AG20443 (cell line): Measurements from ENCODE around the gene LEMD1.

Source experiments
- DNase-seq: peaks from one replicate; pipeline ENCODE4 v3.0.0; 2012; ENCODE audit warnings: low spot score, mixed read lengths

The LEMD1 gene

DNA sequence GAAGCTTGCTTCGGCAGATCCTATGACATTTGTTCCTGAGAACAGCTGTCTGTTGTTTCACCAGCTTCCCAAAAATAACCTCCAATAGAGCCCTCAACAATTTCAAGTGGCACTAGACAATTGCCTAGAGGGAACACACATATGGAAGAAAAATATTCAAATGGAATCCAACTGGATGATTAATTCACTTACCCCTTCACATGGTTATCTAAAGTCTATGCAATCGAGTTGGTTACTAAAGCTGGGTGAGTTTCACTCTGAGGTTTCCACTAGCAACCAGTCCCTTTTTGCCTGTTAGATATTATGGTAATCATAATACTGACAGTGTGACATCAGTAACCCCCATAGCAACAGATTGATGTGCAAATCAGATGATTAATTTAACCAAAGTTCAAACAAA, at the start of gene LEMD1:
LEMD1 (minus strand) TSS at position 259 of the 400 bp plus-strand sequence. CDS start 1,520 bp downstream, outside the sequence.
- no peak for DNase-seq

- no peak for DNase-seq
These were observed 48.3 kb upstream of the LEMD1 start for GRCh38 chr1:205470131-205470530.

DNA sequence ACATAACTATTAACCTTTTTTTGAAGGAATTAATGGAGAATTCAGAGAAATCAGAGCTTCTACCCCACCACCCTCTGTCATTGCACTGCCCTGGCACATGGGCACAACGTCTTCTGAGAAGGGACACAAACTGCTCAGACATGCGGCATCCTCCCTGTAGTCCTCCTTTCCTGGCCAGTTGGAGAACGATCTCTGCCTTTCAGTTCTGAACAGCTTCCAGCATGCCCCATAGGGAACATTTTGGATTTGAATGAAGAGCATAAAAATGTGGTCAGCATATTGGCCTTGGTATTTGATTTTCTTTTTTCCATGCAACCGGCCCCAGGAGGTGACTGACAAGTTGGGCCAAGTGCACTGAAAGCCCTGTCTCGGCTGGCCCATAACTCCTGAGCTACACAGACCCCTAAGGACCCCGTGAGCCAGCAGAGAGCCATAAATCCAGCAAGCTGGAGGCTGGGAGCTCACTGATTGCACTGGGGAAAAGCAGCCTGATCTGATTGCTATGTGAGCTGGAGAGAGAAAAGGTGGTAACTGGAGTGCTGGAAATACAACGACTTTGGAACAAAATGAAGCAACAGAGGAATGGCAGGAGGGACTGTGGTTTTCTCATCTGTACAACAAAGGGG, 44.9 kb upstream of the LEMD1 start:
- DNase-seq = no peak

GRCh38 chr1:205465392-205465791, 43.5 kb upstream of the LEMD1 start:
- DNase-seq = no peak

- peak; percentile 79 for DNase-seq
These were observed 37.1 kb upstream of the LEMD1 start for GRCh38 chr1:205458777-205459566.

DNA sequence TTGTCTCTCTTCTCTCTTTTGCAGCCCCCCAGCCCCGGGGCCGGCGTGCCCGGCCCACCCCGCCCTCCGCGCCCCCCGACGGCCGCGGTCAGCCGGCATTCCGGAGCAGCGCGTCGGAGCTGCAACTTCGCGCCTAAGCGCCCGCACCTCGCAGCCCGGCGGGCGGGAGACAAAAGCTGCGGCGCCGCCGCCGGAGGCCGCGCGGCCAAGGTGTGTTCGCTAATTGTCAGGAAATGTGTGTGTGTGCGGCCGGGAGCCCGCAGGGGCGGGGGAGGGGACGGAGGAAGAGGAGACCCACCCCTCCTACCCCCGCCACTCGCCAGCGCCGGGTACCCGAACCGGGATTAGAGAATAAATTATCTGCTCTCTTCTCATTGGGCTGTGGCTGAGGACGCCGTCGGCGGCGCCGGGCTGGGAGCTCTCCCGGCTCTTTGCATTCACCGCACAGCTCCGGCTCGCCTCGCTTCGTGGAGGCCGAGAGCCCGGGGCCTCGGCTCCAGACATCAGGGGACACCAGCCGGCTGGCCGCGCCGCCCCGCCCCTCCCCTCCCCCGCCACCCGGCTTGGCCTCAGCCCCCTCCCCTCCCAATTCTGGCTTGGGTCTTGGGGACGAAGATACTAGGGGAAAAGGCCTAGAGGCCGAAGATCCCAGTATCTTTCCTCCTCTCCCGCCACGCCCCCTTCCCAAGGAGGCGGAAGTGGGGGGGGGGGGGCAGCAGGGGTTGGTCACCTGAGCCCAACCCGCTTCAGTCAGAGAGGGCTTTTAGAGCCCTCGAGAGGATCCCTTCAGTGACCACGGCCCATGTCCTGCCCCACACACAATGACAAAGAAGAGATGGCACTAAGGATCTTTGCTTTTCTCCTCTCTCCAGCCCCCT, 35.3 kb upstream of the LEMD1 start:
- DNase-seq = no peak

DNA sequence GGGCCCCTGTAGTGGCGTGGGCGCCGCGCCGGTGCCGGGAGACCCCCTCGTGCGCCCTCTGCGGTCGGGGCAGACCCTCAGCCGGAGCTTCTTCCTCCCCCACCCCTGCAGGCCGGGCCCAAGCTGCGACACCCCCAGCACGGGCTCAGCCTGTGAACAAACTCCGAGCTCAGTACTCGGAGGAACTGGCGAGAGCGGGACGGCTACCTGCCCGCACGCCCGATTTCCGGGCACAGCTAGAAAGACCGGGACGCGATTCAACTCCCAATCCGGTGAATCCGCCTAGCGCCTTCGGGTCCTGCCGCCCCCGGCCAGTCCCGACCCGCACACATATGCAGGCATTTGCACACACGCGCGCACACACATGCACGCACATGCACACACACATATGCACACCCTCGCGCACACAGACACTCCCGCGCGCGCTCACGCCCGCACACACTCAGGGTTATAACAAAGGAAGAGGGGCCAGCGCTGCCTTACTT, 34.6 kb upstream of the LEMD1 start:
- no peak for DNase-seq

DNA sequence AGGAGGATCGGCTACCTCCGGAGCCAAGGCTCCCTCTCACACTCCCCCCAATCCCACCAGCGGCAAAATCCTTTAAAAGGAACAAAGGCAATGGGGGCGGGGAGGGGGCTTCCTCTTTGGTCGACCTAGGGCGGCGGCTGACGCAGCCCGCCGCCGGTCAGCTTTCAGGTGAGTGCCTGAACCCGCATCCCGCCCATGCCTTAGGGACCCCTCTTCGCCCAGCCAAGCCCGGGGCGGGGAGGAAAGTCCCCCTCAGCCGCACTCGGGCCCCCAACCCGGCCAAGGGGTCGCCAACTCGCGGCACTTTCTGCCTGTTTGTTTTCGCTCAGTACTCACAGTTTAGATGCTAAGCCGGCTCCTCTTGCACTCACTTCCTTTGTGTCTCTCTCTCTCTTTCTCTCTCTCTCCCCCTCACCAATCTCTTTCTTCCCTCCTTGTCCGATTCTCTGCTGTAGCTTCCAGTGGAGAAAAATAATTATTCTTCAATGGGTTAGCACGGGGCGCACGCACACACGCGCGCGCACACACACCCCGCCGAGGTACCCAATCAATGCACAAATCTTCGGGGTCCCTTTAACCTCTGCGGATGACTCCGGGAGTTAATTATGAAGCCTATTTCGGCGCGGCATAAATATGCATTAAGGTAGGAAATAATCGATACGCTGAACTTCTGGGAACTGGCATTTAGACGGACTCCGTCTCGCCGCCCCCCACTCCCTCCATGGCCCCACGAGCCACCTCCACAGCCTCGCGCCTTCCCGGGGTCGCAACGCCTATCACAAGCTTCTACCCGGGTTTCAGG, 33.9 kb upstream of the LEMD1 start, which contains the start of gene BLACAT1:
BLACAT1 (minus strand) TSS at position 465 of the 802 bp plus-strand sequence.
- no peak for DNase-seq

DNA sequence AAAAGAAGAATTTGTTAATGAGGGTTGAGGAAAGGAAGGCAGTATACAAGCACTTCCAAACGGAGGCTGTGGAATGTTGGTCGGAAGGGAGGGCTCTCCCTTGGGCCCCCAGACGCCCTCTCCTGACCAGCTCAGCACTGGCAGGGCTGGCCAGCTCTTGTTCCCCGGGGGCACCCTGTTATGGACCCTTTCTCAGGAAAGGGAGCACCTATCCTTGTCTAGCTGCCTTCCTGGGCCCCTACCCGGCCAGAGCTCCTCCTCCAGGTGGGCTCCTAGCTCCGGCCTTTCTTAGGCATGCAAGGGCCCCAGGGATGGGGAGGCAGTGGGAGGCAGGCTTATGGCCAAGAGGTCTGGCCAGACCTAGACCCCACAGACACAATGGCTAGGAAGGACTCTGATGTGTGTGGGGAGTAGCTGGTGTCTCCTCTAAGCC, 33.1 kb upstream of the LEMD1 start:
- DNase-seq = no peak

- DNase-seq = no peak
These were observed 31.6 kb upstream of the LEMD1 start for GRCh38 chr1:205453466-205453865.

- no peak for DNase-seq
These were observed 31.1 kb upstream of the LEMD1 start for GRCh38 chr1:205452933-205453332.

GRCh38 chr1:205452364-205452763, 30.5 kb upstream of the LEMD1 start:
- no peak for DNase-seq

- DNase-seq = no peak
These were observed 29.9 kb upstream of the LEMD1 start for GRCh38 chr1:205451759-205452164.

DNA sequence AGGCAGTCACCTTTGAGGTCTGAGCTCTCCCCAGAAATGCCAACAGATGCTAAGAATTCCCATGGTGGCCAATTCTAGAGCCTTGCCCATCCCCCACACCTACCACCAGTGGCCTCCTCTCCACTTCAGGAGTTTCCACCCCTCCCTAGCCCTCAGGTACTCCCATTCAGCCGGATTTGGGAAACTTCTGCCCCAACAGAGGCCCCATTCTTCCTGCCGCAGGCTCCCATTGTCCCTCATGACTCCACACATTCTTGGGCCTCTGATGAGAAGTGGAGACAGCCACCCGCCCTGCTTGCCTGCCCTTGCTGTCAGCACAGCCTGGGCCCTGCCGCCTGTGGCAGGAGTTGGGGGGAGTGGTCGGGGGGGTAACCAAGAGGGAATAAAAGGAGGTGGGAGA, 29.3 kb upstream of the LEMD1 start:
- DNase-seq = no peak

DNA sequence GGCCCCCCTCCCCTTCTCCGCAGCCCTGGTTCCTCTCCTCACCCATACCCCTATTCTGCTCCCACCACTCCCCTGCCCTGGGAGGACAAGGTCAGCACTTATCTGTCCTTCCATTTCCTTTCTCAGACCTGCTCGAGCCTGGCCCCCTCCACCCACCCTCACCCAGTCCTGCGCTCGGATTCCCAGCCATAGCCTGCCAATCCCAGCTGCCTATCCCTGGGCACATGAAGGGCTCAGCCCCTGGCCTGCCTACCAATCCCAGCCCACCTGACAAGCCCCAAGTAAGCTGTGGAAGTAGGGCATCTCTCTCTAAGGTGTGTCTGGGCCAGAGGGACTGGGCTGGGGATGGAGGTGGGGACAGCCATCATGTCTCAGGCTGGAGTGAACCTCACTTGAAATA, 28.6 kb upstream of the LEMD1 start:
- DNase-seq = no peak

GRCh38 chr1:205449750-205450443, 28.0 kb upstream of the LEMD1 start:
- peak; percentile 78 for DNase-seq

DNA sequence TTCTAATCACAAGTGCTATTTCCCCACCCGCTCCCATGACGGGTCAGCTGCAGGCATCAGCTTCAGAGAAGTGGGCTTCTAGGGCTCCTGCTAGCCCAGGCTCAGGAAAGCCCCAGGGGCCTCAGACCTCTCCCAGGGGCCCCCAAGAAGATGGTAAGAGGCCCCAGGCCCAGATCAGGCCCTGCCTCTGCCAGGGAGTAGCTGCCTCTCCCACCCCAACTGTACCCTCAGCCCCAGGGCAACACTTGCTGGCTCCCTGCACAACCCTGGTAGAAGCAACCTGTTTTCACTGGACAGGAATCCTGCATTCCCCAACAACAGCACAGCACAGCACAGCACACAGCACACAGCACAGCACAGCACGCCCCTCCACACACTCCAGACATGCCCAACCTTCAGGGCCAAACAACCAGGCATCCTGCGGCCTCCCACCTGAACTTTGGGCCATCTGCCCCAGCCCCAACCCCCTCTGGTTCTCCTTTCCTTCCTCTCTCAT, 27.4 kb upstream of the LEMD1 start:
- no peak for DNase-seq

DNA sequence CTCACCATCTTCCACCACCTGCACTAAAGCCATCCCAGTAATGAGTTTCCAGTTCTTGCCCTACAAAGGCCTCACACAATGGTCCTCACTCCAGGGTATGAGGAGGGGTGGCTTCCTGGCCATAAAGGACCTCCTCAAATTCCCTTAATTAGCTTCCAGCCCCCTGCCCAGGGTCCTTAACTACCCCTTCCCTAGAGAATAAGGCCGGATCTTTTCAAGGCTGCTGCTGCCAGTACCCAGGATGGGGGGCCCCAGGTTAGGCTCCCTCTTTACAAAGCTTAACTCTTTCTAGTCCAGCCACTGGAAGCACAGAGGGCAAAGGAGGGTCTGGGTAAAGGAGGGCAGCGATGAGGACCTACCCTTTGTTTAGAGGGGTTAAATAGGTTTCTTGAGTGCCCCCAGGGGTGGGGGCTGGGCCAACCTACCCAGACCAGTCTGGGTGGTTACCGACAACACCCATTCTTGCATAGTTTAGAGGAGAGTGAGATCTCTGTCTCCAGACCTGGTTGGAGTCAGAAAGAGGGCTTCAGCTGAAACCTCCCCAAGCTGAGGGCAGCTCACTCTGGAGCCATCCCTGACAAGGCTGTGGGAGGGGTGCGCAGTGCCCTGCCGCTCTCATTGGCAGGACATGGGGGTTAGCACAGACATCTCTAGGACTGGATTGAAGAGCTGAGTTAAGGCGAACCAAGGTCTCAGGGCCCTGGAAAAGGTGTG, 26.8 kb upstream of the LEMD1 start:
- no peak for DNase-seq

GRCh38 chr1:205447457-205448341, 25.8 kb upstream of the LEMD1 start:
- no peak for DNase-seq
